HG03103 (cell line): Measurements from ENCODE around the gene DENND2C.

Source experiments
- ATAC-seq: cut with Tn5 transposase; IDR thresholded peaks from one replicate; pipeline ENCODE4 v1.9.1; 2021; ENCODE audit warnings: low read depth; ENCODE audit not compliant: unreplicated experiment

The DENND2C gene

GRCh38 chr1:114550336-114550735, 119.5 kb downstream of the DENND2C start:
- no peak for ATAC-seq

DNA sequence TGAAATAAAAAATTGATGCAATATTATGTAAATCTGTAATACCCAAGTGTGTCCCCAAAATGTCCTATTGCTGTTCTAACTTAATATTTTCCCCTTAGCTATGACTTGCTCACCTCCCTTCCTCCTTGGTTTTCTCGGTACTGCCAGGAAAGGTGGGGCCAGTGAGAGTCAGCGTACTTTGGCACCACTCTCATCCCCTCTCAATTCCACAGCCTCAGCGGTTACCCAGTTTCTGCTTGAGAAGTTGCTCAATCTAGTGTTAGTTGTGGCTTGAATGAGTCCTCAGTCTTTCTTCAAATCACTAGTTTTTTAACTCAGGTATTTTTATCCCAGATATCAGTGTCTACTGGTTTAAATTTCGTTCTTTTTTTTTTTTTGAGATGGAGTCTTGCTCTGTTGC, 120.7 kb downstream of the DENND2C start:
- no peak for ATAC-seq

DNA sequence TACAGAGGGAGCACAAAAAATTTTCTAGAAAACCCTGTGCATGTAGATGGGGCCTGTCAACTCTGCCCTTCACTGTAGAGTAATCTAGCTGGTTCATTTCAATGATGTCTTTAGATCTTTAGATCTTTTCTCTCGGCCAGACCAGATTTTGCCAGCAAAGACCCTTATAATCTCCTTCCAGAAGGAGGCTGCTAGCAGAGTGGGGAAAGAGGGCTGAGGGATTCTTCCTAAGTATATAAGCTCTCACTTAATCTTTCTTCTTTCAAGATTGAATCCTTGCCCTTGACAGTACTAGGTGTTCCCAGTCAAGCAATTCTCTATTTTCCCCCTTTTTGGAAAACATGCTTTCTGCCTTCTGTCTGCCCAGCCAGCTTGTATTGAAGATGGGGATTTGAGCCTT, 122.8 kb downstream of the DENND2C start:
- ATAC-seq, result no peak

DNA sequence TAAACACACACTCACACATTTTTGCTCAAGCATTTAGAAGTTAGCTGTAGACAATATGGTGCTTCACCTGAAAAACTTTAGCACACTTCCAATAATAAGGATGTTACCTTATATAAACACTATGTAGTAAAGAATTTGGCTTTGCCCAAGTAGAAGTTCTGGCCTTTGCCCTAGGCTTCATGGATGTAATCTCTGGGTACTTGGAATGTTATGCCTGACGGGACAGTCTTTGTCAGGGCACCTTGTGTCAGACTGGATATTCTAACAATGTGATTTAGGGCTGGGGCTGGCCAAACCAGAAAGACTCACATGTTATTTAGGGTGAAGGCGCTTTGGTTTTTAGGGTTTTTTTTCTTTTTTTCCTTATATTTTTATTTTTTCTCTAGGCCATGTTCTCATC, 124.1 kb downstream of the DENND2C start:
- ATAC-seq, result no peak

DNA sequence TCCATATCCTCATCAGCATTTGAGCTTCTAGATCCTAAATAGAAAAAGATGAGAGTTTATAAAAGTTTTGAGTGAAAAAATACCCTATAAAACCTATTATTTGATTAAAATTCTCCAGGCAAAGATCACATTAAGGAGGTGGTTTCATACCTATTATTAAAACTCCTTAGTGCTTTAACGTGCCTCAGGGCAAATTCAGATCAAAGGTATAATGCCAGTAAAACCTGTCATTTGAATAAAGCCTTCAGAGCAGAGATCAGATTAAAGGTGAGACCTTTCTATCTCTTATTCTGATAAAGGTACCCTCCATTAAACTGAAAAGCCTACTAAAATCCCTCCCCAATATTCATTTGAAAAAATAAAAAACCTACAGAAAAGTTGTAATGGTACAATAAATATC, 124.5 kb downstream of the DENND2C start:
- ATAC-seq, result no peak

- no peak for ATAC-seq
Measured at GRCh38 chr1:114540821-114541220, 129.0 kb downstream of the DENND2C start.

GRCh38 chr1:114540272-114540671, 129.6 kb downstream of the DENND2C start:
- no peak for ATAC-seq

DNA sequence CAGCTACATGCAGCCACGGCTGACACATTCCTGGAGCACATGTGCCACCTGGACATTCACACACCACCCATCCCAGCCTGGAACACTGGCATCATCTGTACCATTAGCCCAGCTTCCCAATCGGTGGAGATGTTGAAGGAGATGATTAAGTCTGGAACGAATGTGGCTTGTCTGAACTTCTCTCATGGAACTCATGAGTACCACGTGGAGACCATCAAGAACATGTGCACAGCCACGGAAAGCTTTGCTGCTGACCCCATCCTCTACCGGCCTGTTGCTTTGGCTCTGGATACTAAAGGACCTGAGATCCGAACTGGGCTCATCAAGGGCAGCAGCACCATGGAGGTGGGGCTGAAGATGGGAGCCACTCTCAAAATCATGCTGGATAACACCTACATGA, 133.8 kb downstream of the DENND2C start:
- no peak for ATAC-seq

DNA sequence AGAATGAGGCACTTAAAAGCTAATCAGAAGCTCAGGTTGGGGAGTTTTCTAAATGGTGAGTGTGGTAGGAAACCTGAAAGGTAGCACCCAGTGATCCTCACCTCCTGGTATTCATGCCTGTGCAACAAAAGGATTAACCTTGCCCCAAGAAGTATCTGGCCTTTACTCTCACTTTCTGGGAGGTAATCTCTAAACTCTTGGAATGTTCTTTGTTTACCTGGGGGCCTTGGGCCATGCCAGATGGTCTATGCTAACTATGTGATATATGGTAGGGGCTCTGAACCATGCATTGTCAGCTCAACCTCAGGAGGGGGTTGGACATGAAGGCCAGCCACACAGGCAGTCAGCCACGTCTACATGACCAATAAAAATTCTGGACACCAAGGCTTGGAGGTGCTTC, 134.4 kb downstream of the DENND2C start:
- ATAC-seq, result no peak
